ENCODE data around the gene ROCK1. TPM values are rescaled to one million over a fixed set of nuclear protein-coding genes. Genes with fewer than 3 reads are reported as not detected.
A peak's percentile ranks its signal among the peaks of the same experiment; 100 is the strongest.

Gene ROCK1
- total RNA-seq, 6 experiments from 2014 or later, result 17.1 to 23.2 (median 21.6) TPM

- TF ChIP-seq, protein P1, sequence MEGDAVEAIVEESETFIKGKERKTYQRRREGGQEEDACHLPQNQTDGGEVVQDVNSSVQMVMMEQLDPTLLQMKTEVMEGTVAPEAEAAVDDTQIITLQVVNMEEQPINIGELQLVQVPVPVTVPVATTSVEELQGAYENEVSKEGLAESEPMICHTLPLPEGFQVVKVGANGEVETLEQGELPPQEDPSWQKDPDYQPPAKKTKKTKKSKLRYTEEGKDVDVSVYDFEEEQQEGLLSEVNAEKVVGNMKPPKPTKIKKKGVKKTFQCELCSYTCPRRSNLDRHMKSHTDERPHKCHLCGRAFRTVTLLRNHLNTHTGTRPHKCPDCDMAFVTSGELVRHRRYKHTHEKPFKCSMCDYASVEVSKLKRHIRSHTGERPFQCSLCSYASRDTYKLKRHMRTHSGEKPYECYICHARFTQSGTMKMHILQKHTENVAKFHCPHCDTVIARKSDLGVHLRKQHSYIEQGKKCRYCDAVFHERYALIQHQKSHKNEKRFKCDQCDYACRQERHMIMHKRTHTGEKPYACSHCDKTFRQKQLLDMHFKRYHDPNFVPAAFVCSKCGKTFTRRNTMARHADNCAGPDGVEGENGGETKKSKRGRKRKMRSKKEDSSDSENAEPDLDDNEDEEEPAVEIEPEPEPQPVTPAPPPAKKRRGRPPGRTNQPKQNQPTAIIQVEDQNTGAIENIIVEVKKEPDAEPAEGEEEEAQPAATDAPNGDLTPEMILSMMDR (IDR thresholded peaks at IDR 0.05), result no peak
- no peak overlapping the region for H3K4me3 ChIP-seq
- peaks cover 0 to 37% (median 10%) of the 10 kb centered on the region in 4 donors for H3K36me3 ChIP-seq
- no peak overlapping the region for H3K27ac ChIP-seq
- no peak for ATAC-seq
- WGBS (ENCODE audit: insufficient coverage, low coverage, low lambda C conversion rate, missing lambda C conversion rate), result 87% methylated on average over 3 of the region's 3 CpGs
- intact Hi-C loops (cut with DNase I), result no loop called here
- no peaks in the 10 kb centered on the region for H3K27me3 ChIP-seq
- no peaks in the 10 kb centered on the region for H3K4me1 ChIP-seq
- H3K9me3 ChIP-seq, result no peaks in the 10 kb centered on the region
- no peak for DNase-seq
These were observed 122.9 kb downstream of the ROCK1 start for GRCh38 chr18:20988726-20989125.

DNA sequence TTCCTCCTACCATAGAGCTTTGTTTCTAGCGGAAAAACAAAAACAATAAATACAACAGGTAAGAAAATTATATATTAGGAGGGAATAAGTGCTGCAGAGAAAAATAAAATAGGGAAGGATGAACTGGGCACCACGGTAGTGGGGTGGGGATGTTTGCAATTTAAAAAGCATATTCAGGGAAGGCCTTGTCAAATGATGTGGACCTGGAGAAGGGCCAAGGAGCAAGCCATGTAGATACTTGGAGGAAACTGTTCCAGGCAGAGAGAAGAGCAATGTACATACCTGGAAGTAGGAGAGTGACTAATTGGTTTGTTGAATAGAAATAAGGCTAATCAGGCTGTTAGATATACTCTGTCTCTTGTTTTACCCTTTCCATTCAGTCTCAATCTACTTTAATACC, 136.5 kb downstream of the ROCK1 start:
- H3K9me3 ChIP-seq, result no peaks in the 10 kb centered on the region
- intact Hi-C loops (cut with DNase I), result loop anchor here in 1 of 2 donors (10.0 kb wide), 1 partner anchor 140 kb away; the partner anchor contains the start of gene ROCK1
- no peak for DNase-seq
- H3K27me3 ChIP-seq, result no peaks in the 10 kb centered on the region
- WGBS (ENCODE audit: insufficient coverage, low coverage, low lambda C conversion rate, missing lambda C conversion rate), result 85% methylated on average over 2 of the region's 2 CpGs
- H3K36me3 ChIP-seq, result peaks cover 0 to 34% (median 5%) of the 10 kb centered on the region in 4 donors
- TF ChIP-seq, protein P1 (IDR thresholded peaks at IDR 0.05), result no peak
- no peak for TF ChIP-seq POLR2A (IDR thresholded peaks at IDR 0.05)
- no peaks in the 10 kb centered on the region for H3K4me1 ChIP-seq
- H3K4me3 ChIP-seq, result no peak overlapping the region
- no peak for ATAC-seq
- no peak overlapping the region for H3K27ac ChIP-seq

DNA sequence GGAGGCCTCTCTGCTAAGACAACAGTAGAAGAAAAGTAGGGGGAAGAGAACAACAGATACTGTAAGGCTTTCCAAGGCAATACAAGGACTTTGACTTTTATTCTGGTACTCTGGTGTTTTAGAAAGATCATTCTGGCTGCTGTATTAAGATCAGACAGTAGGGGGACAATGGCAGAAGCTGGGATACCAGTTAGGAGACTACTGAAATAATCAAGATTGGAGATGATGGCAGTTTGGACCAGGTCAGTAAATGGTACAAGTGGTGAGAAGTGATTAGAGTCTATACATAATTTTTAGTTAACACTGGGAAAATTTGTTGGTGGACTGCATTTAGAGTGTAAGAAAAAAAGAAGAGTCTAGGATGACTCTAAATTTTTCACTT, 139.7 kb downstream of the ROCK1 start:
- H3K9me3 ChIP-seq, result no peaks in the 10 kb centered on the region
- peaks cover 0 to 37% (median 9%) of the 10 kb centered on the region in 4 donors for H3K36me3 ChIP-seq
- H3K27me3 ChIP-seq, result no peaks in the 10 kb centered on the region
- H3K4me1 ChIP-seq, result no peaks in the 10 kb centered on the region
- DNase-seq, result no peak
- peak; percentile 76 to 80 (median 79) for ATAC-seq
- TF ChIP-seq, protein P1 (IDR thresholded peaks at IDR 0.05), result peak; percentile 40 to 47 (median 44)
- no peak for TF ChIP-seq POLR2A (IDR thresholded peaks at IDR 0.05)
- H3K4me3 ChIP-seq, result no peak overlapping the region
- no peak overlapping the region for H3K27ac ChIP-seq
- intact Hi-C loops (cut with DNase I), result loop anchor here in 1 of 2 donors (10.0 kb wide), 1 partner anchor 143 kb away; the partner anchor contains the start of gene ROCK1

- Histone ChIP-seq H3K36me3 (peaks cover 0 to 38% (median 9%) of the 10 kb centered on the region in 4 donors), H3K4me3 (no peak overlapping the region), H3K4me1 (no peaks in the 10 kb centered on the region), H3K27ac (no peak overlapping the region), H3K9me3 (no peaks in the 10 kb centered on the region), H3K27me3 (no peaks in the 10 kb centered on the region)
- WGBS (ENCODE audit: insufficient coverage, low coverage, low lambda C conversion rate, missing lambda C conversion rate), result 41% methylated on average over 2 of the region's 2 CpGs
- DNase-seq, result no peak
- intact Hi-C loops (cut with DNase I), result no loop called here
- peak in 2 of 4 donors; percentile 38 to 62 for ATAC-seq
- TF ChIP-seq, protein P1 (IDR thresholded peaks at IDR 0.05), result no peak
- no peak for TF ChIP-seq POLR2A (IDR thresholded peaks at IDR 0.05)
These were observed 144.8 kb downstream of the ROCK1 start for GRCh38 chr18:20966795-20967194.

GRCh38 chr18:20963027-20963426, 148.6 kb downstream of the ROCK1 start:
- no peak for DNase-seq
- intact Hi-C loops (cut with DNase I), result no loop called here
- TF ChIP-seq POLR2A (IDR thresholded peaks at IDR 0.05), result no peak
- TF ChIP-seq, protein P1 (IDR thresholded peaks at IDR 0.05), result no peak
- peaks cover 0 to 17% (median 7%) of the 10 kb centered on the region in 4 donors for H3K36me3 ChIP-seq
- no peaks in the 10 kb centered on the region for H3K4me1 ChIP-seq
- WGBS (ENCODE audit: insufficient coverage, low coverage, low lambda C conversion rate, missing lambda C conversion rate), result 96% methylated on average over 2 of the region's 2 CpGs
- H3K4me3 ChIP-seq, result no peak overlapping the region
- no peaks in the 10 kb centered on the region for H3K9me3 ChIP-seq
- H3K27ac ChIP-seq, result no peak overlapping the region
- H3K27me3 ChIP-seq, result no peaks in the 10 kb centered on the region
- no peak for ATAC-seq

Measured in right lobe of liver (tissue), 6 donors.